Esophagus squamous epithelium (tissue), 5 donors: ENCODE data around the gene SLC24A3. TPM values are rescaled to one million over a fixed set of nuclear protein-coding genes. Genes with fewer than 3 reads are reported as not detected.

ENCODE experiments used
- DNase-seq: peaks from one replicate; lab custom pipeline; 2025; lab: John Stamatoyannopoulos, UW
- H3K27ac ChIP-seq, 4 donors: fragments of 200-600 bp; sonication (generic); one replicate each; pipeline ENCODE4 v1.5.1; 2016 to 2019; ENCODE audit warnings: mild to moderate bottlenecking in 1 of 4
- H3K27me3 ChIP-seq, 4 donors: fragments of 200-600 bp; sonication (generic); 1 replicate in 3 of 4; 2 replicates in 1 of 4; pipeline versions ENCODE4 v1.5.1 to v1.6.0; 2017 to 2021; ENCODE audit warnings: antibody characterized with exemption in 1 of 4
- H3K36me3 ChIP-seq, 3 donors: fragments of 200-600 bp; sonication (generic); one replicate each; pipeline ENCODE4 v1.5.1; 2016 to 2019
- H3K4me1 ChIP-seq, 3 donors: fragments of 200-600 bp; sonication (generic); one replicate each; pipeline ENCODE4 v1.5.1; 2017 to 2019
- H3K4me3 ChIP-seq, 4 donors: fragments of 200-600 bp; sonication (generic); 1 replicate in 3 of 4; 2 replicates in 1 of 4; pipeline ENCODE4 v1.5.1; 2016 to 2019; ENCODE audit warnings: mild to moderate bottlenecking in 2 of 4, moderate library complexity in 1 of 4
- H3K9me3 ChIP-seq, 3 donors: fragments of 200-600 bp; sonication (generic); one replicate each; pipeline ENCODE4 v1.5.1; 2016 to 2019
- CTCF ChIP-seq, 6 experiments: fragments of 450-650 bp in 4 of 6; fragments of 200-600 bp in 2 of 6; sonication (generic) in 2 of 6; IDR thresholded peaks; one replicate each; pipeline ENCODE4 v1.5.1; 2016 to 2019; ENCODE audit warnings: antibody characterized with exemption in 6 of 6, mild to moderate bottlenecking in 4 of 6, moderate library complexity in 4 of 6
- POLR2A ChIP-seq, 4 donors: fragments of 450-650 bp; IDR thresholded peaks; one replicate each; pipeline ENCODE4 v1.6.1; 2017; ENCODE audit warnings: antibody characterized with exemption in 4 of 4, mild to moderate bottlenecking in 4 of 4, moderate library complexity in 3 of 4
- WGBS, 2 donors: methylation state at CpG; one replicate each; pipeline ENCODE4 v1.1.5; 2018; 5-methylcytosine and 5-hydroxymethylcytosine counted together
- intact Hi-C: fragments of 100-400 bp; cut with DNase I; formaldehyde crosslinking; loops from one replicate; pipeline ENCODE4 v1.15.0; 2022
- total RNA-seq, 4 donors: library from RNA; depleted of rRNA; stranded (reverse); fragments of >200 nt; gene quantifications; one replicate each; pipeline ENCODE4 v1.1.0, GENCODE V29; 2016
- donor health status: DM: yes; HTN: yes; CAD: no.

Gene SLC24A3
- total RNA-seq, 4 donors from 2014 or later, result 3.0 to 8.2 (median 6.1) TPM

GRCh38 chr20:19566226-19566945, 353.9 kb downstream of the SLC24A3 start:
- intact Hi-C loops, result no loop called here
- Histone ChIP-seq H3K27me3 (no peaks in the 10 kb centered on the region), H3K4me3 (no peak overlapping the region), H3K36me3 (no peaks in the 10 kb centered on the region), H3K9me3 (no peaks in the 10 kb centered on the region), H3K4me1 (no peaks in the 10 kb centered on the region), H3K27ac (no peak overlapping the region)
- TF ChIP-seq POLR2A (IDR thresholded peaks at IDR 0.05) (no peak), CTCF (IDR thresholded peaks at IDR 0.05) (no peak)
- DNase-seq, result no peak
- 46 to 85% methylated on average over 2 to 3 of the region's 3 CpGs for WGBS, 2 donors

DNA sequence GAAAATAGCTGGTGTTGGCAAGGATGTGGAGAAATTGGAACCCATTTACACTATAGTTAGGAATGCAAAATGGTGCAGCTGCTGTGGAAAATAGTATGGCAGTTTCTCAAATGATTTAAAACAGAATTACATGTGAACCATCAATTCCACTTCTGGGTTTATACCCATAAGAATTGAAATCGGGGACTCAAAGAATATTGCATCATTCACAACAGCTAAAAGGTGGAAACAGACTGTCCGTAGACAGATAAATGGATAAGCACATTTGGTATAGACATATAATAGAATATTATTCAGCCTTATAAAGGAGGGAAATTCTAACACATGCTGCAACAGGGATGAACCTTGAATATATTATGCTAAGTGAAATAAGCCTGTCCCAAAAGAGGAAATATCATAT, 355.7 kb downstream of the SLC24A3 start:
- H3K27me3 ChIP-seq, result no peaks in the 10 kb centered on the region
- no peak for TF ChIP-seq POLR2A (IDR thresholded peaks at IDR 0.05)
- no peak for TF ChIP-seq CTCF (IDR thresholded peaks at IDR 0.05)
- WGBS, 2 donors, result 65 to 86% methylated on average over 2 of the region's 2 CpGs
- H3K4me1 ChIP-seq, result no peaks in the 10 kb centered on the region
- intact Hi-C loops, result no loop called here
- H3K4me3 ChIP-seq, result no peak overlapping the region
- H3K27ac ChIP-seq, result no peak overlapping the region
- no peaks in the 10 kb centered on the region for H3K9me3 ChIP-seq
- no peak for DNase-seq
- H3K36me3 ChIP-seq, result no peaks in the 10 kb centered on the region

DNA sequence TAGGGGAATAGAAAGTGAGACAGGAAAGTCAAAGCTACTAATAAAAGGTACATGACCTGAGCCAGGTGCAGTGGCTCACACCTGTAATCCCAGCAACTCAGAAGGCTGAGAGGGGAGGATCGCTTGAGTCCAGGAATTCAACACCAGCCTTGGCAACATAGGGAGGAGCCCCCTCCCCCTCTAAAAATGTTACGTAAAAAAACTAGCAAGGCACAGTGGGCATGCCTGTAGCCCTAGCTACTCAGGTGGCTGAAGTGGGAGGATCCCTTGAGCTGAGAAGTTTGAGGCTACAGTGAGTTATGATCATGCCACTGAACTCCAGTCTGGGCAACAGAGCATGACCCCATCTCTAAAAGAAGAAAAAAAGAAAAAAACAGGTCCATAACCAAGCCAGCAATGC, 359.6 kb downstream of the SLC24A3 start:
- WGBS, 2 donors, result 83 to 86% methylated on average over 2 of the region's 2 CpGs
- no peaks in the 10 kb centered on the region for H3K27me3 ChIP-seq
- H3K4me3 ChIP-seq, result no peak overlapping the region
- TF ChIP-seq CTCF (IDR thresholded peaks at IDR 0.05) (no peak), POLR2A (IDR thresholded peaks at IDR 0.05) (no peak)
- no peaks in the 10 kb centered on the region for H3K4me1 ChIP-seq
- DNase-seq, result no peak
- intact Hi-C loops, result no loop called here
- no peak overlapping the region for H3K27ac ChIP-seq
- no peaks in the 10 kb centered on the region for H3K36me3 ChIP-seq
- no peaks in the 10 kb centered on the region for H3K9me3 ChIP-seq

DNA sequence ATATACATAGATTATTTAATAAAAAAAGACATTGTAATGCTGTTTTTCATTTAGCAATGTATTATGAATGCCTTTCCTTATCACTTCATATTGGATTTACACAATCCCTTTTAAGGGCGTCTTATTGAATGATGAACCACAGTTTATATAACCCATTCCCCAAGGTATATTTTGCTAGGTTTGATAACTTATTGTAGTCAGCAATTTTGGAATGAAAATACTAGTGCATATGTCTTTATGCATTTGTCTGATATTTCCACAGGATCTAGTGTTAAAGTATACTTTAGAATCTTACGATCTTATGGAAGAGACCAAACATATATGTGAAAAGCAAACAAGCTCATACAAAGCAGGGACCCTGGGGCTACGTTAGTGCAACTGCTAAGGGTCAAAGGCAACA, 365.2 kb downstream of the SLC24A3 start:
- Histone ChIP-seq H3K9me3 (no peaks in the 10 kb centered on the region), H3K4me3 (no peak overlapping the region), H3K4me1 (no peaks in the 10 kb centered on the region), H3K36me3 (no peaks in the 10 kb centered on the region), H3K27ac (no peak overlapping the region), H3K27me3 (no peaks in the 10 kb centered on the region)
- intact Hi-C loops, result no loop called here
- TF ChIP-seq CTCF (IDR thresholded peaks at IDR 0.05) (no peak), POLR2A (IDR thresholded peaks at IDR 0.05) (no peak)
- 73 to 81% methylated on average over 3 of the region's 3 CpGs for WGBS, 2 donors
- no peak for DNase-seq

- no peak for TF ChIP-seq CTCF (IDR thresholded peaks at IDR 0.05)
- no peak for TF ChIP-seq POLR2A (IDR thresholded peaks at IDR 0.05)
- no peak for DNase-seq
- Histone ChIP-seq H3K36me3 (peaks cover 0 to 14% (median 0%) of the 10 kb centered on the region in 3 donors), H3K27ac (no peak overlapping the region), H3K4me3 (no peak overlapping the region), H3K4me1 (no peaks in the 10 kb centered on the region), H3K27me3 (no peaks in the 10 kb centered on the region), H3K9me3 (no peaks in the 10 kb centered on the region)
- 57 to 62% methylated on average over 7 of the region's 7 CpGs for WGBS, 2 donors
- intact Hi-C loops, result loop anchor here (5.0 kb wide), 1 partner anchor 375 kb away; no protein-coding TSS in a partner anchor
These were observed 370.3 kb downstream of the SLC24A3 start for GRCh38 chr20:19582782-19583181.
